WTC11 (cell line): ENCODE measurements around the gene TMC8. TPM values are rescaled to one million over a fixed set of nuclear protein-coding genes. Genes with fewer than 3 reads are reported as not detected.
A peak's percentile ranks its signal among the peaks of the same experiment; 100 is the strongest.

ENCODE experiments used
- ATAC-seq: fragments of 200-7000 bp; cut with Tn5 transposase; 2 replicates; pipeline ENCODE4 v1.10.0; 2021; ENCODE audit warnings: mild to moderate bottlenecking, moderate library complexity
- CTCF ChIA-PET: fragments of 300-600 bp; sonication (Branson Sonifier 250); formaldehyde crosslinking; loops from one replicate; lab custom pipeline; 2021; ENCODE audit warnings: antibody characterized with exemption; lab: Charles Lee
- POLR2A ChIA-PET: fragments of 350-600 bp; sonication (Branson Sonifier 250); formaldehyde crosslinking; loops from one replicate; lab custom pipeline; 2021; ENCODE audit warnings: antibody characterized with exemption; lab: Charles Lee
- DNase-seq: peaks from one replicate; pipeline ENCODE4 v3.0.0; 2021; ENCODE audit warnings: low spot score
- H3K27ac Mint-ChIP-seq: 2 replicates; pipeline ENCODE4 v1.8.0; 2021; ENCODE audit warnings: mixed read lengths
- H3K27me3 Mint-ChIP-seq: 2 replicates; pipeline ENCODE4 v1.8.0; 2021; ENCODE audit warnings: low read depth, mild to moderate bottlenecking, moderate library complexity, mixed read lengths
- H3K36me3 Mint-ChIP-seq: 2 replicates; pipeline ENCODE4 v1.8.0; 2021; ENCODE audit warnings: mixed read lengths
- H3K4me1 Mint-ChIP-seq: 2 replicates; pipeline ENCODE4 v1.8.0; 2022; ENCODE audit warnings: mixed read lengths
- H3K4me3 Mint-ChIP-seq: 2 replicates; pipeline ENCODE4 v1.8.0; 2021; ENCODE audit warnings: mild to moderate bottlenecking, moderate library complexity, mixed read lengths
- H3K9me3 Mint-ChIP-seq: 2 replicates; pipeline ENCODE4 v1.8.0; 2021; ENCODE audit warnings: mixed read lengths
- CBFB ChIP-seq: sonication (generic); formaldehyde crosslinking; IDR thresholded peaks from 2 replicates; pipeline ENCODE4 v1.8.1; 2022; ENCODE audit warnings: mild to moderate bottlenecking, low read depth, missing genetic modification reagents
- E2F4 ChIP-seq: sonication (generic); formaldehyde crosslinking; IDR thresholded peaks from 2 replicates; pipeline ENCODE4 v1.8.1; 2022; ENCODE audit warnings: low read depth, mild to moderate bottlenecking, moderate library complexity, missing genetic modification reagents, borderline replicate concordance
- E2F5 ChIP-seq: sonication (generic); formaldehyde crosslinking; IDR thresholded peaks from 2 replicates; pipeline ENCODE4 v1.8.1; 2022; ENCODE audit warnings: mild to moderate bottlenecking, moderate library complexity, missing genetic modification reagents
- ERG ChIP-seq: fragments of 250-450 bp; sonication (Bioruptor Pico); IDR thresholded peaks from 2 replicates; pipeline ENCODE4 v1.8.0; 2021; ENCODE audit warnings: mild to moderate bottlenecking
- ESRRA ChIP-seq: sonication (generic); formaldehyde crosslinking; IDR thresholded peaks from 2 replicates; pipeline ENCODE4 v1.8.1; 2022; ENCODE audit warnings: mild to moderate bottlenecking, missing genetic modification reagents, borderline replicate concordance
- ETV6 ChIP-seq: sonication (generic); formaldehyde crosslinking; IDR thresholded peaks from 2 replicates; pipeline ENCODE4 v1.8.1; 2022; ENCODE audit warnings: mild to moderate bottlenecking, missing genetic modification reagents
- GABPB1 ChIP-seq: sonication (generic); formaldehyde crosslinking; IDR thresholded peaks from 2 replicates; pipeline ENCODE4 v1.8.1; 2023; ENCODE audit warnings: mild to moderate bottlenecking, missing genetic modification reagents
- GTF2I ChIP-seq: fragments of 250-450 bp; sonication (Bioruptor Pico); conservative IDR thresholded peaks from 2 replicates; pipeline ENCODE4 v1.4.0; 2021; ENCODE audit warnings: mild to moderate bottlenecking
- HMGXB4 ChIP-seq: sonication (generic); formaldehyde crosslinking; IDR thresholded peaks from 2 replicates; pipeline ENCODE4 v1.8.1; 2023; ENCODE audit warnings: mild to moderate bottlenecking, moderate library complexity, missing genetic modification reagents
- IRF2 ChIP-seq: sonication (generic); formaldehyde crosslinking; IDR thresholded peaks from 2 replicates; pipeline ENCODE4 v1.8.0; 2022; ENCODE audit warnings: low read depth, missing genetic modification reagents, borderline replicate concordance
- NFATC4 ChIP-seq: fragments of 250-450 bp; sonication (Bioruptor Pico); IDR thresholded peaks from 2 replicates; pipeline ENCODE4 v1.9.0; 2021; ENCODE audit warnings: mild to moderate bottlenecking
- NR2C2 ChIP-seq: sonication (generic); formaldehyde crosslinking; IDR thresholded peaks from 2 replicates; pipeline ENCODE4 v1.8.0; 2022; ENCODE audit warnings: mild to moderate bottlenecking, missing genetic modification reagents
- PRRX2 ChIP-seq: fragments of 250-450 bp; sonication (Bioruptor Pico); IDR thresholded peaks from 2 replicates; pipeline ENCODE4 v1.8.0; 2021; ENCODE audit warnings: mild to moderate bottlenecking
- SMAD3 ChIP-seq: sonication (generic); formaldehyde crosslinking; IDR thresholded peaks from 2 replicates; pipeline ENCODE4 v1.8.0; 2022; ENCODE audit warnings: missing genetic modification reagents, mild to moderate bottlenecking, borderline replicate concordance
- SP1 ChIP-seq: sonication (generic); formaldehyde crosslinking; conservative IDR thresholded peaks from 2 replicates; pipeline ENCODE4 v1.8.1; 2022; ENCODE audit warnings: missing genetic modification reagents
- STAT6 ChIP-seq: sonication (generic); formaldehyde crosslinking; conservative IDR thresholded peaks from 2 replicates; pipeline ENCODE4 v1.8.1; 2023; ENCODE audit warnings: mild to moderate bottlenecking, low read depth, missing genetic modification reagents, moderate library complexity
- TCF7 ChIP-seq: sonication (generic); formaldehyde crosslinking; IDR thresholded peaks from 2 replicates; pipeline ENCODE4 v1.8.0; 2022; ENCODE audit warnings: mild to moderate bottlenecking, low read depth, missing genetic modification reagents, moderate library complexity
- TEAD1 ChIP-seq: sonication (generic); formaldehyde crosslinking; IDR thresholded peaks from 2 replicates; pipeline ENCODE4 v1.8.0; 2022; ENCODE audit warnings: mild to moderate bottlenecking, missing genetic modification reagents
- TP53 ChIP-seq: sonication (generic); formaldehyde crosslinking; IDR thresholded peaks from 2 replicates; pipeline ENCODE4 v1.8.1; 2023; ENCODE audit warnings: mild to moderate bottlenecking, missing genetic modification reagents
- ZNF138 ChIP-seq: sonication (generic); formaldehyde crosslinking; conservative IDR thresholded peaks from 2 replicates; pipeline ENCODE4 v1.8.1; 2022; ENCODE audit warnings: mild to moderate bottlenecking, moderate library complexity, missing genetic modification reagents
- ZNF263 ChIP-seq: sonication (generic); formaldehyde crosslinking; IDR thresholded peaks from 2 replicates; pipeline ENCODE4 v1.8.1; 2022; ENCODE audit warnings: low read depth, mild to moderate bottlenecking, moderate library complexity, missing genetic modification reagents
- ZNF532 ChIP-seq: fragments of 250-450 bp; sonication (Bioruptor Pico); IDR thresholded peaks from 2 replicates; pipeline ENCODE4 v1.9.0; 2021; ENCODE audit warnings: mild to moderate bottlenecking, borderline replicate concordance
- ZSCAN18 ChIP-seq: fragments of 250-450 bp; sonication (Bioruptor Pico); IDR thresholded peaks from 2 replicates; pipeline ENCODE4 v2.1.2; 2022; ENCODE audit warnings: mild to moderate bottlenecking, moderate library complexity
- total RNA-seq: library from RNA; stranded (reverse); gene quantifications from 3 replicates; pipeline ENCODE4 v1.2.3, GENCODE V29; 2021

TMC8 gene
- total RNA-seq, 1 experiment from 2014 or later = 3.7 TPM

- H3K27me3 Mint-ChIP-seq = no peaks in the 10 kb centered on the region
- DNase-seq = peak; percentile 94
- peak overlapping the region; percentile 99 for H3K27ac Mint-ChIP-seq
- H3K4me3 Mint-ChIP-seq = no peak overlapping the region
- peaks cover 2% of the 10 kb centered on the region; the same call in 1 of the 2 replicates for H3K4me1 Mint-ChIP-seq
- ChIA-PET CTCF (interaction anchor here (0.7 to 4.2 kb wide), 12 partner anchors 14 to 138 kb away, joined by 3 to 24 read pairs (median 4); partner anchors contain the start of gene TMC8), POLR2A (interaction anchor here (0.7 kb wide), 1 partner anchor 64 kb away, joined by 4 read pairs; no protein-coding TSS in a partner anchor)
- no peaks in the 10 kb centered on the region for H3K9me3 Mint-ChIP-seq
- H3K36me3 Mint-ChIP-seq = peaks cover 8% of the 10 kb centered on the region
- peak; percentile 87 for ATAC-seq
- TF ChIP-seq E2F5 (CRISPR knock-in tag) (no peak), CBFB (CRISPR knock-in tag) (no peak), ETV6 (CRISPR knock-in tag) (no peak), HMGXB4 (CRISPR knock-in tag) (no peak), GTF2I (no peak), ZSCAN18 (CRISPR knock-in tag) (no peak), GABPB1 (CRISPR knock-in tag) (0 out of 2 replicates have a peak, but pooled peaks have one; percentile 35), IRF2 (CRISPR knock-in tag) (no peak), E2F4 (no peak), TEAD1 (CRISPR knock-in tag) (0 out of 2 replicates have a peak, but pooled peaks have one; percentile 47), ERG (no peak), TCF7 (CRISPR knock-in tag) (no peak), ZNF532 (CRISPR knock-in tag) (no peak), ZNF138 (no peak), STAT6 (CRISPR knock-in tag) (no peak), ESRRA (CRISPR knock-in tag) (no peak), SP1 (CRISPR knock-in tag) (peak; percentile 66; the same call in 1 of the 2 replicates), NR2C2 (CRISPR knock-in tag) (no peak), SMAD3 (CRISPR knock-in tag) (no peak), TP53 (CRISPR knock-in tag) (no peak), PRRX2 (no peak), NFATC4 (no peak), ZNF263 (CRISPR knock-in tag) (no peak)
These were observed 17.8 kb upstream of the TMC8 start for GRCh38 chr17:78112518-78113471.
